HG03060 (cell line): Measurements from ENCODE around the gene ZNF618.

Source experiments
- ATAC-seq: cut with Tn5 transposase; IDR thresholded peaks from one replicate; pipeline ENCODE4 v1.9.1; 2021; ENCODE audit warnings: low read depth, moderate number of reproducible peaks; ENCODE audit not compliant: unreplicated experiment

Gene ZNF618

DNA sequence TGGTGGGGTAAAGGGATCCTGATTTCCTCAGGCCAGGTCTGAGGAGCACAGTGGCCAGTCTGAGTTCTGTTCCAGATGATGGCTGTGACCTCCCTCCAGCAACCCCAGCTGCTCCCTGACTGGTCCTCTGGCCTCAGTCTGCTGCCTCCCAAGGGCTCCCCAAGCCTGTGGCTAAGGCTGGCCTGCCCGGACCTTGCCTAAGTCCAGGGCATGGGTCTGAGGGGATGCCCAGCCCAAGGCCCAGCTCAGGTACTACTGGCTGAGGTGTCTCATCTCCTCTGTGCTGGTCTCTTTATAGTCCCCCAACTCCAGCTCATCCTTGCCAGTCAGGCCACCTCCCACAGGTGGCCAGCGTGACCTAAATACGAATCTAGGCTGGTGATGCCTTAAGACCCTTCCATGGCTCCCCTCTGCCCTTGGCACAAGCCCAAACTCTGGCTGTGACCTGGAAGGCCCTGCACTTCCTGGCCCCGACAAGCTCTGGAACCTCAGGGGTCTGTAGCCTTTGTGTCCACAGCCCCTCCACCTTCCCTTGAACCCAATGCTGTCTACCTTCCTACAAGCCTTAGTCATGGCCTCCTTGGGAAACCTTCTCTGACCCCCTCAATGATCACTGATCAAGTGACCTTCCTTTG is 213.2 kb downstream of the ZNF618 start:
- no peak for ATAC-seq

DNA sequence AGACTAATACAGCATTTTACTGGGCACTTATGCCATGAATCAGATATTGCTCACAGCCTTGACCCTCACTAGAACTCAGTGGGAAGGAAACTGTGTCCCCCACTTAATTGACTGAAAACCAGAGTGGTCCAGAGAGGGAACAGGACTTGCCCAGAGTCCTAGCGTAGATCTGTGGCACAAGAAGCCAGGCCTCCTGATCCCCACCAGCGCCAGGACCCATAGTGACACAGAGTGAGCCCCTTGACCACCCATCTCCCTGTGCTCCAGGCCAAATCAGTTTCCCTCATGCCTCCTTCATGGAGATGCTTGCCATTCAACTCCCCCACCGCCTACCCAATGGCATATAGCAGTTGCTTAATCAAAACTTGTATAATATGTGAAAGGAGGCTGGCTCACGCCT is 214.7 kb downstream of the ZNF618 start:
- no peak for ATAC-seq

DNA sequence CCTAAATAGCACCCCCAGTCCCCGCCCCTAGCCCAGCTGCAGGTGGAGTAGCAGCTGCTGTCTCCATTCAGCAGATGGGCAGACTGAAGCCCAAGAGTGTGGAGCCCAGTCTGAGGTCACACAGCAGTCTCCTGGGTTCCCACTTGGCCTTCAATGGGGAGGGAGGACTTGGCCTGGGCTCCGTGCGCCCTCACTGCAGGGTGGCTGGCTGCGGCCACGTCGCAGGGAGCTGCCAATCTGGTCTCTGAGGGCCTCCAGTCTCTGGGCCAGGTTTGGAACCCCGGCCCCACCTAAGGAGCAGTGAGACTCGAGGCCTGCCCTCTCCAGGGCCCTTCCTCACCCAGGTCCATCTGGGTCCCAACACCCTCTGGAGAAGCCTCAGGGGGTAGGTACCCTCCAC is 215.6 kb downstream of the ZNF618 start:
- no peak for ATAC-seq

DNA sequence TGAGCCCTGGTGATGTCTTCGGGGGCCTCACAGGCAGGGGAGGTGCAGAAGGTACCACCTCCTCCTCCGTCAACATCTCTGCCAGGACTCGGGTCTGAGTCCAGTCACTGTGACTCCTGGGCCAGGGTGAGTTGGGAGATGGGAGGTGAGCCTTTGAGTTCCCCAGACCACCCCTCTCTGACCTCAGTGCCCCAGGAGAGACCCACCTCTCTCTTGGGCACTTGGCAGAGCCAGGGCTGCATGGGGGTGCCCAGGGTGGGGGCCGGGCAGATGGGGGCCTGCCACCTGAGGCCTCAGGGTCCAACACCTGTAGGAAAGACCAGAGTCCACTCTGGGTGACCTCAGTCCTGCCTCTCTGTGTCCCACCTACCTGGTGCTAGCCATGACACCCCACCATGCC is 216.2 kb downstream of the ZNF618 start:
- no peak for ATAC-seq

DNA sequence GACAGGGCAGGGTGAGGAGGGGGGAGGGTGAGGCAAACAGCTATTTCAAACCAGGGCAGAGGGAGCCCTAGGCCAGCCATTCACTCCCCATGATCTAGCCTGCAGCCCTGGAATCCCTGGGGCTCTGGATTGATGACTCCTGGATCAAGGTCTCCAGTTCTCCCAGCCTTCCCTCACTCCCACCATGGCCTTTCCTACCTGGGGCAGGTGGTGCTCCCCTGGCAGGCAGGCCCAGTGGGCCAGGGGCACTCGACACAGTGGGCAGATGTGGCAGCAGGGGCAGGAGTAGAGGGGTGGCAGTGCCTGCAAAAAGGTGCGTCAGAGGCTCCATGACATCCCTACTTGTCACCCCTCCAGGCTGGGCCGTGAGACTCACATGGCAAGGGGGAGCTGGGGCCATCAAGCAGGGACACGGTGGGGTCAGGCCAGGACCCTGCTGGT is 216.9 kb downstream of the ZNF618 start:
- no peak for ATAC-seq

DNA sequence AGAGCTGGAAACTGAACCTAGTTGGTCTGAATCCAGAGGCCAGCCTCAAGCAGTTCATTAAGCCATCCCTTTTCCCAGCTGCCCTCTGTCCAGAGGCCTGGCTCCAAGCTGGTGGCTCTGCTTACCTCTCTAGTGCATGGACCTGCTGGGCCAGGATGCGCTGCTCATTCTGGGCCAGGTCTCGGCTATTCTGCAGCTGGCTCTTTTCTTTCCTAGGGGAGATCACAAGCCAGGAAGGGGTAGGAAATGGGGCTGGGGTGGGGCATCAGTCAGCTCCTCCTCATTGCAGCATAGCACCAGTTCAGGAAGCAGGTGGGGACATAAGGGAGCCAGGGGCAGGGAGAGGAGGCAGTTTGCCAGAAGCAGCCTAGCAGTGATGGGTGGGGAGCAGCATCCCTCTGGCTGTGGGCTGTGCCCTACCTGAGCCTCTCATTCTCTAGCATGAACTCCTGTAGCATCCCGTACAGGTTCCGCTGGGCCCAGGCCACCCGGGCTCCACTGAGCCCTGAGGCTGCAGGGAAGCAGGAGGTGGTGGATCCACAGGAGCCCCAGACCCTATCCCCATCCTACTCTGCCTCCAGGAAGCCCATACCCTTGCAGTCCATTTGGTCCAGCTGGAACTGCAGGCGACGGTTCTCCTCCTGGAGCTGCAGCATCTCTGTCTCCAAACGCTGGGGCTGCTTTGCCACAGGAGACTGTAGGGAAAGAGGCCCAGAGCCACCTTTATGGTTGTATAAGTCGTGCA is 217.8 kb downstream of the ZNF618 start:
- no peak for ATAC-seq

DNA sequence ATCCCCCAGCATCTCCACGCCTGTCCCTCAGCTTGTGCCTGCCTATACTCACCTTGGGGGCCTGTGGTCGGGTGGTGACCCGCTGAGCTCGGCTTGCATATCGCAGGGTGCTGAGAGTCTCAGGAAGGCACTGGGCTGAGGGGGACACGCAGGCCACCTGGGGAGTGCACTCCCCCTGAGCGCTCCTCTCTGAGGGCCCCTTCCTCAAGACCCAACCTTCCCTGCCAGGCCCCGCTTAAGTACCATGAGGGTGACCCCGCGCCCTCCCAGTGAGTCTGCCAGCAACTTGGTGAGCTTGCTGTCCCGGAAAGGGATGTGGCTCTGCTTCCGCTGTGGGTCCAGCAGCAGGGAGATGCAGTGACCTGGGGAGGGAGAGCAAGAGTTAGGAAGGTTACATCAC is 218.9 kb downstream of the ZNF618 start:
- no peak for ATAC-seq

DNA sequence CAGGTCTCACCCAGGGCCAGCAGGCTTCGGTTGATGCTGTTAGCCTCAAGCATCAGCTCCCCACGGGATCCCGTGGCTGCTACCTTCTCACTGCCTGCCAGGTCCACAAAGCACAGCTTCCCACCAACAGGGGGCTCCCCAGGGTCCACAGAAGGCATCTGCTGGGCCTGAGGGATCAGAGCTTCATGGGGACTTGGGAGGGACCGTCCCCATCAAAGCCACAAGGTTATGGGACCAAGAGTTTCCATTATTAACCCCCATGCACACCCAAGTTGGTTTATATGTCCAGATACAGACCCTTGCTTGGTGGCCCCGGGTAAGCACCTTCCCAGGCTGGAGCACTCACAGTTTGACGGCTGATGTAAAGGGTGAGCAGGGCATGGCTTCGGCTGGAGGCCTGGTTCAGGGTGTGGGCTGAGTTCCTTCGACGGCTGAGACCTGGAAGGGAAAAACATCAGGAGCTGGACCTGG is 220.0 kb downstream of the ZNF618 start:
- no peak for ATAC-seq

DNA sequence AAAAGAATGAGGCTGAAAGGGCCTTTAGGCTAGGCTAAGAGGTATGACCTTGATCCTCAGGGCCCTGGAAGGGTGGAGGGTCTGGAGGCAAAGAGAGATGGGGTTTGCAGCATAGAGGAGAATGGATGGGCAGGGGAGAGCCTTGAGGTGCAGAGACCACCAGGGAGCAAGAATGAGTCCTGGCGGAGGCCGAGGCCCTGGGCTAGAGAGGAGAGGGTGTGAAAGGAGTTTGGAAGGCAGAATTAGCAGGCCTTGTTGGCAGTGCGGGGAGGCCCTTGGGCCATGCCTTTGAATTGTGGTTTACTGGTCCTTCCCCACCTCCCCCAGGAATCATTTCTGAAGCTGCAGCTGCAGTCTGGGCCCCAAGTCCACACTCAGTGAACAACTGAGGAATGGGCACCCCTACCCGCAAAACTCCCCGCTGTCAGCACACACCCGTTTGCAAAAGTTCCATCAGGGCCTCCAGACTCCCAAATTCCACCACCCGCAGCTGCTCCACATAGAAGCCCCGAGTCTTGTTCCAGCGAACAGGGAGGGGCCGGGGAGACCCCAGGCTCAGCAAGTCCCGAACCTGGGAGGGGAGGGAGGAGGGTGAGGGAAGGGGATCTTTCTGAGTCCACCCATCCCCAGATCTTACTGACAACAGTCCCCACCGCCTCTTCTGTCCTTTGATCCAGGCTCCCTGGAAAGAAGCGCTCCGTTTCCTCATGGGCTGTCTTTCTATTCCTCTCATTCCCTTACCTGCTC is 220.9 kb downstream of the ZNF618 start:
- ATAC-seq: no peak

DNA sequence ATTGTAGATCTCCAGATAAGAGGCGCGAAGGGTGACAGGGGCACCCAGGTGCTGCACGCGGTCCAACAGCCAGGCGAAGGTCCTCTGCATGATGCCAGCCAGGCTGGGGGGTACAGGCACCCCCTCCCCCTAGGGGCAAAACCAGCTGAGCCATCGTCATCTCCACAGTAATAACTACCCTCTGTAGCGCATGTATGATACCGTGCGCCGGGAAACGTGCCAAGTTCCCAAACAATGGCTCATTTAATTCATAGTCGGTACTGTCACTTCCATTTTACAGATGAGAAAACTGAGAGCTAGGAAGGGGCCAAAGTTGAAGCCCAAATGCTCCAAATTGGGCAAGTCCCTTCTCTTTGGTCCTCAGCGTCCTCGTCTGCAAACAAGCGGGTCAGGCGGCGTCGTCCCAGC is 221.5 kb downstream of the ZNF618 start:
- ATAC-seq: no peak

DNA sequence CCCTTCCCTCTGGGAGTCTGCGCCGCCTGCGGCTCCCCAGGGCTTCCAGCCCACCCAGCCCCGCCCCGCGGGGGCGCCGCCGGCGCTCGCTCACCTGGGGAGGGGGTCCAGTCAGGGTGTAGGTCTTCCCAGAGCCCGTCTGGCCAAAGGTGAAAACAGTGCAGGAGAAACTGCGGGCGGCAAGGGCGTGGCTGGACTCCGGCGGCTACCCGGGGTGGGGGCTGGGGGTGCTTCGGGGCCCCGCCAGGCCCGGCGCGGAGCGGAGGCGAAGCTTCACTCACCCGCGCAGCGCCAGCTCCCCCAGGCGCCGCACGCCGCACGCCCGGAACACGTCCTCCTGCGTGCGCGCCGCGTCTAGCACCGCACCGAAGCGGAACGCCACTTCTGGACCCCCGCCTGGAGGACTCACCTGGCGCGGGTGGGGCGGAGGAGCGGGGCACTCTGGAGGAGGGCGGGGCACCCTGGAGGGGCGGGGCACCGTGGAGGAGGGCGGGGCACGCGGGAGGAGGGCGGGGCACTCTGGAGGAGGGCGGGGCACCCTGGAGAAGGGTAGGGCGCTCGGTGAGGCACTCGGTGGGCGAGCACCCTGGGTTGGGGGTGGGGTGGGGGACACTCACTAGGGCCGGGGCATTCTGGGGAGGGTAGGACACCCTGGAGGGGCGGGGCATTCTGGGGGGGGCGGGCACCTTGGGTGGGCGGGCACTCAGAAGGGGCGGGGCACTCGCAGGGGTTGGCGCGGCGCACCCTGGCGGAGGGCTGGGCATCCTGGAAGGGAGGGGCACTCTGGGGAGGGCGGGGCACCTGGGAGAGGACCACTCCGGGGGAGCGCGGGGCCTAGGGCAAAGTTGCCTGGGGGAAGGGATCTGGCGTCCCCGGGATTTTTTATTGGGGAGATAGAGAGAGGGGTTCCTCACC is 222.2 kb downstream of the ZNF618 start:
- ATAC-seq: no peak

DNA sequence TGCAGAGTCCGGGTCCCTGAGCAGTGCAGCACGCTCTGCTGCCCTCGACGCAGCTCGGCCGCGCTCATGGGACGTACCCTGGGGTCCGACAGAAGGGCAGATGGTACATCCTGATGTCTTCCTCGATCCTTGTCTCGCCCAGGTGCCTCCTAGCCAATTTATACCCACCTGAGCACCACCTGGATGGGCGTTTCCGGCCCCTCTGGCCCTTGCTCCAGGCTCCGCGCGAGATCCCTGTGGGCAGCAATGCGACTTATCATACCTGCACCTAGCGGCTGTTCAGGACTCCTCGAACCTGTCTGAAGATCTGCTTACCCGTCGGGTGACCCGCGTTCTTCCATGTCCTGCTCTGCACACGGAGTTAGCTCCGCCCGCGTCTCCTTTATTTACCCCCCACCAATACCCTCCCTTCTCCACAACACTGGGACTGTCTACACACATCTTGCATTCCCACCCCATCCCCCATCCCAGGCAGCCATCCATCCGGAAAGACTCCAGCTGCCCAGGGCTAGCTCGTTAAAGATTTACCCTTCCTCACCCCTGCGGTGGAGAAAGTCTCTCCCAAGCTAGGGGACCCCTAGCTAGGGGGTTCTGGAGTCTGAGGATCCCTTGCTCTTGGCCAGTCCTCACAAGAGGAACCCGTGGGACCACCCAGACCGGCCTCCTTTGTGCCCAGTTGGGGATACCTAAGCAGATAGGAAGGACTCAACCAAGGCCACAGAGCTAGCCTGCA is 223.0 kb downstream of the ZNF618 start, which contains the start of gene KIF12:
Gene KIF12 (minus strand): TSS at position 357 of the 733 bp plus-strand sequence. CDS start 16 bp downstream, at position 341.
- no peak for ATAC-seq

DNA sequence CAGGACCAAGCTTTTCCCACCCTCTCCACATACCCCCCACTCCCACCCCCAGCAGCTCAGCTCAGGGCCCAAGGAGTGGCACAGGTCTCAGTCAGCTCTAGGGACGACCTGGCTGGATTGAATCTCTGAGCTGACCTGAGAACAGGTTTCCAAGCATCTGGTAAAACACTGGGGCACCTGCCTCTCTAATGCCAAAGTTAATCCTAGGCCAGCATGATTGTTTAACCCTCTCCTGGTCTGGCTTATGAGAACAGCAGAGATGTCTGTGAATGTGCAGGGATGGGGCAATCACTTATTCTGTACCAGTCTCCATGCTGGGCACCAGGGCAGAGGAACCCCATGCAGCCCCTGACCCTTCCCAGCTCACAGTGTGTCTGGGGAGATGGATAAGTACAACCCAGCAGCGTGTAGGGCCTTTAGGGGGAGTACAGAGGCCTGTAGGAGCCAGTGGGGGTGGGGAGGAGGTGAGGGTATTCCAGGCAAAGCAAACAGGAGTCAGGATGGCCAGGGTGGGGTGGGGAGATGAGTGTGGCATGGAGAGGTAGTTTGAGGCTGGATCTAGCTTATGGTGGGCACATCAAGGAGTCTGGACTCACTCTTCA is 223.7 kb downstream of the ZNF618 start:
- no peak for ATAC-seq

DNA sequence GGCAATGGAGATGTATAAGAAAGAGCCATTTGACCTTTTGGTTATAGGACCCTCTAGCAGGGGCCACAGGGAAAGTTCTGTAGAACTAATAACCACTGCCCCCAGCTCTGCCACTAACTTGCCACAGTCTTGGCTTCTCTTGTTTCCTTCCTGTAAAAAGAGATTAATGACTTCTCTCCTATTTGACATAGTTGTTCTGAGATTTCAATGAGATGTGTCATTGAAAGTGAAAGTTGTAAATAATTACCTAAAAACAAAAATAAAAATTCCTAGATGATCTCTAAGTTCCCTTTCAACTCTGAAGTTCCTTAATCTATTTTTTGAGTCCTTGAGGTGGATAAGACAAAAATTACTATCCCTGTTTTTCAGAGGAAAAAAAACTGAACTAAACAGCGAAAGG is 224.4 kb downstream of the ZNF618 start:
- ATAC-seq: no peak

DNA sequence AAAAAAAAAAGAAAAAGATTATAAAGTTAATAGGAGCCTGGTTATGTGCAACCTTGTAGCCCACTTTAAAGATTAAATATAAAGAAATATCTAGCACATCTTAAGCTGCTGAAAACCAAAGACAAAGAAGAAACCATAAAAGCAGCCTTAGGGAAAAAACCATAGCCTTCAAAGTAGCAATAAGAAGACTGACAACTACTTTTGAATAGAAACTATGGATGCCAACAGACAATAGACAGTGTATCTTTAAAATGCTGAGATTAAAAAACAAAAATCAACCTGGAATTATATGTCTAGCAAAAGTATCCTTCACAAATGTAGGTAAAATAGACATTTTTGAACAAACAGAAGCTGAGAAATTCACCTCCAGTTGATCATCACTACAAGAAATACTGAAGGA is 226.4 kb downstream of the ZNF618 start:
- ATAC-seq: no peak

DNA sequence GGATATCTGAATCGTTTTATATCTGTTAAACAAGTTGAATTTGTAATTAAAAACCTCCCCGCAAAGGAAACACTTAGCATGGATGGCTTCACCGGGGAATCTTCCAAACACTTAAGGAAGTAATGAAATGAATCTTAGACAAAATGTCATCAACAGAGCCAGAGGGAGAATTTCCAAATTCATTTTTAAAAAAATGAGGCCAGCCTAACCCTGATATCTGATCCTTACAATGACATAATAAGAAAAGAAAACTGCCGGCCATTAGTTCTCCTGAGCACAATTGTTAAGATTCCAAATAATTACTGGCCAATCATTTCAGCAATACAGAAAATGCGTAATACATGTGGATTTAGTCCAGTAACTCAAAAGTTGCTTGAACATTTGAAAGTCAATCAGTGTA is 229.1 kb downstream of the ZNF618 start:
- no peak for ATAC-seq
